GM12801 (cell line): ENCODE measurements around the gene TMEM39A.

Experiments
- CTCF ChIP-seq: IDR thresholded peaks from one replicate; pipeline ENCODE4 v1.5.1; 2011; ENCODE audit warnings: control low read depth; ENCODE audit not compliant: insufficient read length; ENCODE audit errors: extremely low read depth

The TMEM39A gene

GRCh38 chr3:119413603-119414280, 49.7 kb downstream of the TMEM39A start:
- TF ChIP-seq CTCF: no peak

- no peak for TF ChIP-seq CTCF
These were observed 53.6 kb downstream of the TMEM39A start for GRCh38 chr3:119409844-119410243.

- no peak for TF ChIP-seq CTCF
These were observed 55.0 kb downstream of the TMEM39A start for GRCh38 chr3:119408243-119408950.

- TF ChIP-seq CTCF: no peak
These were observed 58.1 kb downstream of the TMEM39A start for GRCh38 chr3:119405315-119405714.

- no peak for TF ChIP-seq CTCF
These were observed 60.2 kb downstream of the TMEM39A start for GRCh38 chr3:119403201-119403600.

GRCh38 chr3:119402791-119403190, 60.6 kb downstream of the TMEM39A start:
- TF ChIP-seq CTCF: no peak

GRCh38 chr3:119401503-119402440, 61.6 kb downstream of the TMEM39A start:
- no peak for TF ChIP-seq CTCF
